HUES64 (cell line): ENCODE measurements around the gene TNFAIP2.

Source experiments
- H3K27ac ChIP-seq: 2 replicates; pipeline ENCODE4 v1.7.0; 2013; ENCODE audit warnings: low read depth, low read length, inconsistent platforms
- H3K27me3 ChIP-seq: 2 replicates; pipeline ENCODE4 v1.6.1; 2013; ENCODE audit warnings: mild to moderate bottlenecking, low read length; ENCODE audit not compliant: insufficient read depth
- H3K36me3 ChIP-seq: 2 replicates; pipeline ENCODE4 v1.6.1; 2013; ENCODE audit warnings: mild to moderate bottlenecking, low read length; ENCODE audit not compliant: insufficient read depth
- H3K4me1 ChIP-seq: 2 replicates; pipeline ENCODE4 v1.6.1; 2013; ENCODE audit warnings: mild to moderate bottlenecking, low read length, moderate library complexity; ENCODE audit not compliant: insufficient read depth
- H3K4me3 ChIP-seq: 2 replicates; pipeline ENCODE4 v1.5.1; 2013; ENCODE audit warnings: mild to moderate bottlenecking, low read length, moderate library complexity
- H3K9ac ChIP-seq: 2 replicates; pipeline ENCODE4 v1.6.1; 2013; ENCODE audit warnings: mild to moderate bottlenecking, low read depth, low read length
- H3K9me3 ChIP-seq: 2 replicates; pipeline ENCODE4 v1.6.1; 2013; ENCODE audit warnings: low read depth, low read length; ENCODE audit not compliant: insufficient read depth
- WGBS: fragments of 150-250, 120-280 bp; methylation state at CpG from one replicate; pipeline ENCODE4 v1.1.7; 2013; ENCODE audit warnings: missing lambda C conversion rate; 5-methylcytosine and 5-hydroxymethylcytosine counted together

TNFAIP2 gene

GRCh38 chr14:103103461-103104388, 19.5 kb upstream of the TNFAIP2 start:
- no peaks in the 10 kb centered on the region for H3K36me3 ChIP-seq
- H3K9ac ChIP-seq, result no peak overlapping the region
- H3K4me3 ChIP-seq, result peak overlapping the region; percentile 40; the same call in 1 of the 2 replicates
- peaks cover 39% of the 10 kb centered on the region for H3K27me3 ChIP-seq
- no peaks in the 10 kb centered on the region for H3K9me3 ChIP-seq
- 13% methylated on average over 68 of the region's 68 CpGs for WGBS
- H3K27ac ChIP-seq, result no peak overlapping the region
- H3K4me1 ChIP-seq, result peaks cover 15% of the 10 kb centered on the region

GRCh38 chr14:103104389-103104653, 18.9 kb upstream of the TNFAIP2 start:
- Histone ChIP-seq H3K4me1 (peaks cover 14% of the 10 kb centered on the region), H3K4me3 (peak overlapping the region; percentile 40; the same call in 1 of the 2 replicates), H3K27ac (no peak overlapping the region), H3K27me3 (peaks cover 39% of the 10 kb centered on the region), H3K36me3 (no peaks in the 10 kb centered on the region), H3K9me3 (no peaks in the 10 kb centered on the region), H3K9ac (no peak overlapping the region)
- WGBS, result 9% methylated on average over 20 of the region's 20 CpGs

- WGBS, result 6% methylated on average over 59 of the region's 59 CpGs
- Histone ChIP-seq H3K4me1 (peaks cover 13% of the 10 kb centered on the region), H3K9ac (no peak overlapping the region), H3K27ac (no peak overlapping the region), H3K27me3 (peaks cover 39% of the 10 kb centered on the region), H3K36me3 (no peaks in the 10 kb centered on the region), H3K9me3 (no peaks in the 10 kb centered on the region), H3K4me3 (peak overlapping the region; percentile 40)
Observed at GRCh38 chr14:103104654-103105452, 18.4 kb upstream of the TNFAIP2 start.

GRCh38 chr14:103105580-103106150, 17.6 kb upstream of the TNFAIP2 start:
- no peaks in the 10 kb centered on the region for H3K9me3 ChIP-seq
- H3K9ac ChIP-seq, result no peak overlapping the region
- WGBS, result 73% methylated on average over 9 of the region's 9 CpGs
- peaks cover 44% of the 10 kb centered on the region for H3K27me3 ChIP-seq
- H3K4me1 ChIP-seq, result peaks cover 21% of the 10 kb centered on the region
- H3K36me3 ChIP-seq, result no peaks in the 10 kb centered on the region
- H3K4me3 ChIP-seq, result no peak overlapping the region
- H3K27ac ChIP-seq, result no peak overlapping the region

GRCh38 chr14:103107455-103107854, 15.8 kb upstream of the TNFAIP2 start:
- Histone ChIP-seq H3K9me3 (no peaks in the 10 kb centered on the region), H3K27me3 (peaks cover 34% of the 10 kb centered on the region), H3K9ac (no peak overlapping the region), H3K36me3 (no peaks in the 10 kb centered on the region), H3K4me1 (peaks cover 36% of the 10 kb centered on the region), H3K27ac (no peak overlapping the region), H3K4me3 (no peak overlapping the region)
- WGBS, result 91% methylated on average over 23 of the region's 23 CpGs

- Histone ChIP-seq H3K27me3 (peaks cover 27% of the 10 kb centered on the region), H3K9ac (peak overlapping the region; percentile 37; the same call in 1 of the 2 replicates), H3K4me3 (no peak overlapping the region), H3K9me3 (no peaks in the 10 kb centered on the region), H3K27ac (peak overlapping the region; percentile 87; the same call in 1 of the 2 replicates), H3K36me3 (no peaks in the 10 kb centered on the region), H3K4me1 (peaks cover 38% of the 10 kb centered on the region)
- 50% methylated on average over 28 of the region's 28 CpGs for WGBS
Observed at GRCh38 chr14:103107941-103108748, 15.1 kb upstream of the TNFAIP2 start.

- peaks cover 21% of the 10 kb centered on the region for H3K27me3 ChIP-seq
- no peaks in the 10 kb centered on the region for H3K9me3 ChIP-seq
- H3K9ac ChIP-seq, result peak overlapping the region; percentile 37; the same call in 1 of the 2 replicates
- 22% methylated on average over 9 of the region's 9 CpGs for WGBS
- H3K4me1 ChIP-seq, result peaks cover 38% of the 10 kb centered on the region
- H3K4me3 ChIP-seq, result no peak overlapping the region
- H3K36me3 ChIP-seq, result no peaks in the 10 kb centered on the region
- H3K27ac ChIP-seq, result peak overlapping the region; percentile 87; the same call in 1 of the 2 replicates
Observed at GRCh38 chr14:103108749-103109207, 14.5 kb upstream of the TNFAIP2 start.

GRCh38 chr14:103109535-103110441, 13.5 kb upstream of the TNFAIP2 start:
- Histone ChIP-seq H3K27ac (peak overlapping the region; percentile 87), H3K4me1 (peaks cover 38% of the 10 kb centered on the region), H3K9ac (peak overlapping the region; percentile 38), H3K9me3 (no peaks in the 10 kb centered on the region), H3K4me3 (peak overlapping the region; percentile 20), H3K27me3 (peaks cover 11% of the 10 kb centered on the region), H3K36me3 (no peaks in the 10 kb centered on the region)
- WGBS, result 7% methylated on average over 32 of the region's 32 CpGs

- 30% methylated on average over 14 of the region's 14 CpGs for WGBS
- Histone ChIP-seq H3K27ac (peak overlapping the region; percentile 87; the same call in 1 of the 2 replicates), H3K4me1 (peaks cover 38% of the 10 kb centered on the region), H3K27me3 (peaks cover 6% of the 10 kb centered on the region; the same call in 1 of the 2 replicates), H3K36me3 (no peaks in the 10 kb centered on the region), H3K4me3 (no peak overlapping the region), H3K9ac (0 out of 2 replicates have a peak overlapping the region, but pooled peaks have one; percentile 38), H3K9me3 (no peaks in the 10 kb centered on the region)
Observed at GRCh38 chr14:103110681-103111231, 12.5 kb upstream of the TNFAIP2 start.
